Body of pancreas (tissue), 4 donors: ENCODE measurements around the gene KDM1B.

Experiments used
- POLR2A ChIP-seq, 3 donors: fragments of 450-650 bp; IDR thresholded peaks; one replicate each; pipeline ENCODE4 v1.6.1; 2016; ENCODE audit warnings: antibody characterized with exemption in 3 of 3, mild to moderate bottlenecking in 2 of 3
- TF ChIP-seq, protein P1 (sequence below), 7 experiments: fragments of 450-650 bp in 4 of 7; fragments of 200-600 bp in 3 of 7; sonication (generic) in 3 of 7; IDR thresholded peaks; one replicate each; pipeline ENCODE4 v1.5.1; 2016 to 2019; ENCODE audit warnings: antibody characterized with exemption in 7 of 7

DNA sequence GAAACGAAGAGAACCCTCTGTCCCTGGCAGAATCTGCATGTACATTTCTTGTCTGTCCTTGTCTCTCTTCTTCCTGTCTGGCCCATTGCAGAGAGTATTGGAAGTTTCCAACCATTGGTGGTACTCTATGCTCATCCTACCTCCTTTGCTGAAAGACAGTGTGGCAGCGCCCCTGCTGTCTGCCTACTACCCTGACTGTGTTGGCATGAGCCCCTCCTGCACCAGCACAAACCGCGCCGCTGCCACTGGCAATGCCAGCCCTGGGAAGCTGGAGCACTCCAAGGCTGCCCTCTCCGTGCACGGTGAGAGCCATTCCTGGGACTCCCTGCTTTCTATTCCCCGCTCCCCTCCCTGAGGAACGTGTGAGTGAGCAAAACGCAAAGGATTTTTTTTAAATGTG, 32.5 kb downstream of the KDM1B start:
- no peak for TF ChIP-seq POLR2A (IDR thresholded peaks at IDR 0.05)
- TF ChIP-seq, protein P1, sequence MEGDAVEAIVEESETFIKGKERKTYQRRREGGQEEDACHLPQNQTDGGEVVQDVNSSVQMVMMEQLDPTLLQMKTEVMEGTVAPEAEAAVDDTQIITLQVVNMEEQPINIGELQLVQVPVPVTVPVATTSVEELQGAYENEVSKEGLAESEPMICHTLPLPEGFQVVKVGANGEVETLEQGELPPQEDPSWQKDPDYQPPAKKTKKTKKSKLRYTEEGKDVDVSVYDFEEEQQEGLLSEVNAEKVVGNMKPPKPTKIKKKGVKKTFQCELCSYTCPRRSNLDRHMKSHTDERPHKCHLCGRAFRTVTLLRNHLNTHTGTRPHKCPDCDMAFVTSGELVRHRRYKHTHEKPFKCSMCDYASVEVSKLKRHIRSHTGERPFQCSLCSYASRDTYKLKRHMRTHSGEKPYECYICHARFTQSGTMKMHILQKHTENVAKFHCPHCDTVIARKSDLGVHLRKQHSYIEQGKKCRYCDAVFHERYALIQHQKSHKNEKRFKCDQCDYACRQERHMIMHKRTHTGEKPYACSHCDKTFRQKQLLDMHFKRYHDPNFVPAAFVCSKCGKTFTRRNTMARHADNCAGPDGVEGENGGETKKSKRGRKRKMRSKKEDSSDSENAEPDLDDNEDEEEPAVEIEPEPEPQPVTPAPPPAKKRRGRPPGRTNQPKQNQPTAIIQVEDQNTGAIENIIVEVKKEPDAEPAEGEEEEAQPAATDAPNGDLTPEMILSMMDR (IDR thresholded peaks at IDR 0.05), result no peak
